ENCODE measurements around the gene OR10K1. TPM values are rescaled to one million over a fixed set of nuclear protein-coding genes. Genes with fewer than 3 reads are reported as not detected.
"Not testable (repeated sequence)": the region's sequence is repeated elsewhere in the genome, so short reads cannot be mapped to it uniquely, and the experiment has no call there.

The OR10K1 gene
- total RNA-seq, 1 experiment from 2014 or later = not detected

- CTCF ChIA-PET = interaction anchor here (0.6 kb wide), 1 partner anchor 781 kb away, joined by 3 read pairs; no protein-coding TSS in a partner anchor
- H3K36me3 Mint-ChIP-seq (ENCODE audit: insufficient read depth, unreplicated experiment) = no peaks in the 10 kb centered on the region
- POLR2A ChIA-PET = no interaction called here
- no peaks in the 10 kb centered on the region for H3K4me1 Mint-ChIP-seq (ENCODE audit: insufficient read depth, unreplicated experiment)
- BruUV-seq (replicated peaks) = no TSS peak
- no peak for DNase-seq (ENCODE audit: unreplicated experiment)
- TF ChIP-seq, protein P1, sequence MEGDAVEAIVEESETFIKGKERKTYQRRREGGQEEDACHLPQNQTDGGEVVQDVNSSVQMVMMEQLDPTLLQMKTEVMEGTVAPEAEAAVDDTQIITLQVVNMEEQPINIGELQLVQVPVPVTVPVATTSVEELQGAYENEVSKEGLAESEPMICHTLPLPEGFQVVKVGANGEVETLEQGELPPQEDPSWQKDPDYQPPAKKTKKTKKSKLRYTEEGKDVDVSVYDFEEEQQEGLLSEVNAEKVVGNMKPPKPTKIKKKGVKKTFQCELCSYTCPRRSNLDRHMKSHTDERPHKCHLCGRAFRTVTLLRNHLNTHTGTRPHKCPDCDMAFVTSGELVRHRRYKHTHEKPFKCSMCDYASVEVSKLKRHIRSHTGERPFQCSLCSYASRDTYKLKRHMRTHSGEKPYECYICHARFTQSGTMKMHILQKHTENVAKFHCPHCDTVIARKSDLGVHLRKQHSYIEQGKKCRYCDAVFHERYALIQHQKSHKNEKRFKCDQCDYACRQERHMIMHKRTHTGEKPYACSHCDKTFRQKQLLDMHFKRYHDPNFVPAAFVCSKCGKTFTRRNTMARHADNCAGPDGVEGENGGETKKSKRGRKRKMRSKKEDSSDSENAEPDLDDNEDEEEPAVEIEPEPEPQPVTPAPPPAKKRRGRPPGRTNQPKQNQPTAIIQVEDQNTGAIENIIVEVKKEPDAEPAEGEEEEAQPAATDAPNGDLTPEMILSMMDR (IDR thresholded peaks at IDR 0.05; ENCODE audit: unreplicated experiment) = no peak
- no peak overlapping the region for H3K4me3 Mint-ChIP-seq (ENCODE audit: unreplicated experiment)
- H3K27ac Mint-ChIP-seq (ENCODE audit: low read depth, unreplicated experiment) = no peak overlapping the region
- no peaks in the 10 kb centered on the region for H3K9me3 Mint-ChIP-seq (ENCODE audit: unreplicated experiment)
- peaks cover 76% of the 10 kb centered on the region for H3K27me3 Mint-ChIP-seq (ENCODE audit: insufficient read depth, unreplicated experiment)
- intact Hi-C loops (cut with micrococcal nuclease) = no loop called here
Observed at GRCh38 chr1:158422212-158422611, 39.4 kb upstream of the OR10K1 start.

DNA sequence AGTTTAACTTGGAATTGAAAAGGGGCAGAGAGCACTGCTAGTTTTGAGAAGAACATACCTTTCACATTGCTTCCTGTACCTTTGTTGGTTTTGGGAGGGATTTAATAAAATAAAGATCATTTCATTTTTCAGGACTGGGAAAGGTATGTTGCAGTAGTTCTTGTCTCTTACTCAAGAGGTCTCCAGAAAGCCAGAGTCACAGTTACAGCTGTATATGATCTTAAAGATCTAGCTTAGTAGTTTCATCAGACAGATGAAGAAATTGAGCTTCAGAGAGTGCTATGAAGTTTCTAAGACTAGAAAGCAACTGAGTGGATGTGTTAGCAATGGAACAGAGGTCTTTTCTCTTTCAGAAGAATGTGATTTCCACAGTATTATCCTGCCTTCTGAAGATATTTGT lies 36.6 kb upstream of the OR10K1 start:
- ChIA-PET CTCF (no interaction called here), POLR2A (no interaction called here)
- no peak overlapping the region for H3K27ac Mint-ChIP-seq (ENCODE audit: low read depth, unreplicated experiment)
- H3K4me3 Mint-ChIP-seq (ENCODE audit: unreplicated experiment) = no peak overlapping the region
- no peaks in the 10 kb centered on the region for H3K36me3 Mint-ChIP-seq (ENCODE audit: insufficient read depth, unreplicated experiment)
- peaks cover 65% of the 10 kb centered on the region for H3K27me3 Mint-ChIP-seq (ENCODE audit: insufficient read depth, unreplicated experiment)
- TF ChIP-seq, protein P1 (IDR thresholded peaks at IDR 0.05; ENCODE audit: unreplicated experiment) = no peak
- no peaks in the 10 kb centered on the region for H3K4me1 Mint-ChIP-seq (ENCODE audit: insufficient read depth, unreplicated experiment)
- BruUV-seq (replicated peaks) = no TSS peak
- intact Hi-C loops (cut with micrococcal nuclease) = no loop called here
- peaks cover 8% of the 10 kb centered on the region for H3K9me3 Mint-ChIP-seq (ENCODE audit: unreplicated experiment)
- no peak for DNase-seq (ENCODE audit: unreplicated experiment)

DNA sequence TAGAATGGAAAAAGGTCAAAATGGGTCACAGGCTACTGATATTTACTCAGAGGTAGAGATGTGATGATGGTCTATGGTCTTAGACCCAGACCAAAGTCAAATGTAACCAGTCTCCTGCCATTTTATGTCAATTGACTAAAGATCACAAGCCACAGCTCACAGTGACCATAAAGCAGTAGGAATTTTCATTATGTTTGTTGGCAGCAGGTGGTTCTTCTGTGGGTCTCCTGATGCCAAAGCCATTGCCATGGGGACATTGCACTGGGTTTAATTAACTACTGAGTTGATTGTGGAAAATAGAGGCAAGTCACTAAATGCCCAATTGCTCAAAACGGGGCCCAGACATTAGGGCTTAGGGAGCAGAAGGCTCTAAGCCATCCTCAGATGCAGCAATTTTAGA lies 35.5 kb upstream of the OR10K1 start, which contains the start of gene OR10K2:
TSS of gene OR10K2 (minus strand) at position 101 of the 400 bp plus-strand sequence. CDS start 5,371 bp downstream, outside the sequence.
- no TSS peak for BruUV-seq (replicated peaks)
- Mint-ChIP-seq H3K4me1 (ENCODE audit: insufficient read depth, unreplicated experiment) (no peaks in the 10 kb centered on the region), H3K4me3 (ENCODE audit: unreplicated experiment) (no peak within 1 kb of the TSS), H3K27me3 (ENCODE audit: insufficient read depth, unreplicated experiment) (peaks cover 65% of the 10 kb centered on the region), H3K27ac (ENCODE audit: low read depth, unreplicated experiment) (no peak within 1 kb of the TSS), H3K36me3 (ENCODE audit: insufficient read depth, unreplicated experiment) (no peaks in the 10 kb centered on the region), H3K9me3 (ENCODE audit: unreplicated experiment) (peaks cover 8% of the 10 kb centered on the region)
- POLR2A ChIA-PET = no interaction called here
- CTCF ChIA-PET = no interaction called here
- intact Hi-C loops (cut with micrococcal nuclease) = no loop called here
- DNase-seq (ENCODE audit: unreplicated experiment) = no peak
- TF ChIP-seq, protein P1 (IDR thresholded peaks at IDR 0.05; ENCODE audit: unreplicated experiment) = no peak

DNA sequence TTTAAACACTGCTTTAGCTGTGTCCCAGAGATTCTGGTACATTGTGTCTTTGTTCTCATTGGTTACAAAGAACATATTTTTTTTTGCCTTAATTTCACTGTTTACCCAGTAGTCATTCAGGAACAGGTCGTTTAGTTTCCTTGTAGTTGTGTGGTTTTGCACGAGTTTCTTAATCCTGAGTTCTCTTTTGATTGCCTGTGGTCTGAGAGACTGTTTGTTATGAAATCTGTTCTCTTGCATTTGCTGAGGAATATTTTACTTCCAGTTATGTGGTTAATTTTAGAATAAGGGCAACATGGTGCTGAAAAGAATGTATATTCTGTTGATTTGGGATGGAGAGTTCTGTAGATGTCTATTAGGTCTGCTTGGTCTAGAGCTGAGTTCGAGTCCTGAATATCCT lies 31.5 kb upstream of the OR10K1 start:
- POLR2A ChIA-PET; H3K4me1 Mint-ChIP-seq (ENCODE audit: insufficient read depth, unreplicated experiment); H3K4me3 Mint-ChIP-seq (ENCODE audit: unreplicated experiment); DNase-seq (ENCODE audit: unreplicated experiment); H3K27ac Mint-ChIP-seq (ENCODE audit: low read depth, unreplicated experiment); BruUV-seq (replicated peaks); H3K9me3 Mint-ChIP-seq (ENCODE audit: unreplicated experiment); intact Hi-C loops (cut with micrococcal nuclease); CTCF ChIA-PET; H3K36me3 Mint-ChIP-seq (ENCODE audit: insufficient read depth, unreplicated experiment): not testable (repeated sequence)
- H3K27me3 Mint-ChIP-seq (ENCODE audit: insufficient read depth, unreplicated experiment) = peaks cover 57% of the 10 kb centered on the region

- TF ChIP-seq, protein P1 (IDR thresholded peaks at IDR 0.05; ENCODE audit: unreplicated experiment) = no peak
- H3K27me3 Mint-ChIP-seq (ENCODE audit: insufficient read depth, unreplicated experiment) = peaks cover 66% of the 10 kb centered on the region
- ChIA-PET CTCF (no interaction called here), POLR2A (no interaction called here)
- H3K4me1 Mint-ChIP-seq (ENCODE audit: insufficient read depth, unreplicated experiment) = no peaks in the 10 kb centered on the region
- H3K36me3 Mint-ChIP-seq (ENCODE audit: insufficient read depth, unreplicated experiment) = no peaks in the 10 kb centered on the region
- intact Hi-C loops (cut with micrococcal nuclease) = no loop called here
- DNase-seq (ENCODE audit: unreplicated experiment) = no peak
- no peak overlapping the region for H3K27ac Mint-ChIP-seq (ENCODE audit: low read depth, unreplicated experiment)
- H3K9me3 Mint-ChIP-seq (ENCODE audit: unreplicated experiment) = no peaks in the 10 kb centered on the region
- no peak overlapping the region for H3K4me3 Mint-ChIP-seq (ENCODE audit: unreplicated experiment)
- BruUV-seq (replicated peaks) = no TSS peak
Observed at GRCh38 chr1:158434741-158435140, 26.9 kb upstream of the OR10K1 start.

Measured in MCF 10A (cell line).